Measurements from ENCODE around the gene C4BPB.

Gene C4BPB

GRCh38 chr1:207059881-207060280, 28.8 kb upstream of the C4BPB start:
- DNase-seq (ENCODE audit: low spot score), result no peak

- no peak for DNase-seq (ENCODE audit: low spot score)
Measured at GRCh38 chr1:207060596-207060995, 28.1 kb upstream of the C4BPB start.

GRCh38 chr1:207062058-207062457, 26.6 kb upstream of the C4BPB start:
- DNase-seq (ENCODE audit: low spot score), result peak; percentile 67

- no peak for DNase-seq (ENCODE audit: low spot score)
Measured at GRCh38 chr1:207063014-207063413, 25.6 kb upstream of the C4BPB start.

- DNase-seq (ENCODE audit: low spot score), result no peak
Measured at GRCh38 chr1:207064561-207064960, 24.1 kb upstream of the C4BPB start.

- DNase-seq (ENCODE audit: low spot score), result no peak
Measured at GRCh38 chr1:207067185-207067584, 21.5 kb upstream of the C4BPB start.

- DNase-seq (ENCODE audit: low spot score), result no peak
Measured at GRCh38 chr1:207067665-207068064, 21.0 kb upstream of the C4BPB start.

- DNase-seq (ENCODE audit: low spot score), result no peak
Measured at GRCh38 chr1:207069061-207069460, 19.6 kb upstream of the C4BPB start.

- no peak for DNase-seq (ENCODE audit: low spot score)
Measured at GRCh38 chr1:207069858-207070506, 18.7 kb upstream of the C4BPB start.

- no peak for DNase-seq (ENCODE audit: low spot score)
Measured at GRCh38 chr1:207070811-207071210, 17.8 kb upstream of the C4BPB start.

- DNase-seq (ENCODE audit: low spot score), result no peak
Measured at GRCh38 chr1:207071426-207071825, 17.2 kb upstream of the C4BPB start.

- no peak for DNase-seq (ENCODE audit: low spot score)
Measured at GRCh38 chr1:207072233-207072632, 16.4 kb upstream of the C4BPB start.

GRCh38 chr1:207073906-207074820, 14.5 kb upstream of the C4BPB start:
- no peak for DNase-seq (ENCODE audit: low spot score)

GRCh38 chr1:207076181-207076955, 12.3 kb upstream of the C4BPB start:
- DNase-seq (ENCODE audit: low spot score), result no peak

GRCh38 chr1:207077012-207077411, 11.6 kb upstream of the C4BPB start:
- DNase-seq (ENCODE audit: low spot score), result no peak

GRCh38 chr1:207077470-207078377, 10.9 kb upstream of the C4BPB start:
- peak; percentile 76 for DNase-seq (ENCODE audit: low spot score)

- no peak for DNase-seq (ENCODE audit: low spot score)
Measured at GRCh38 chr1:207078578-207079132, 10.0 kb upstream of the C4BPB start.

- no peak for DNase-seq (ENCODE audit: low spot score)
Measured at GRCh38 chr1:207079706-207080241, 8.9 kb upstream of the C4BPB start.

GRCh38 chr1:207081088-207081487, 7.6 kb upstream of the C4BPB start:
- no peak for DNase-seq (ENCODE audit: low spot score)

- DNase-seq (ENCODE audit: low spot score), result no peak
Measured at GRCh38 chr1:207081806-207082205, 6.9 kb upstream of the C4BPB start.

- DNase-seq (ENCODE audit: low spot score), result no peak
Measured at GRCh38 chr1:207084232-207084631, 4.4 kb upstream of the C4BPB start.

All from putamen (tissue), 1 donor.